WERI-Rb-1 (cell line): ENCODE measurements around the gene C5orf24.

Experiments used
- DNase-seq: peaks from one replicate; pipeline ENCODE4 v3.0.0-alpha.2; 2020
- H3K27ac ChIP-seq: fragments of 250-450 bp; sonication (Bioruptor Pico); 2 replicates; pipeline ENCODE4 v1.5.1; 2020; ENCODE audit warnings: mild to moderate bottlenecking, moderate library complexity
- H3K27me3 ChIP-seq: fragments of 250-450 bp; sonication (Bioruptor Pico); 2 replicates; pipeline ENCODE4 v1.5.1; 2021; ENCODE audit warnings: mild to moderate bottlenecking, low read depth, moderate library complexity; ENCODE audit not compliant: insufficient read depth, severe bottlenecking
- H3K36me3 ChIP-seq: fragments of 250-450 bp; sonication (Bioruptor Pico); 2 replicates; pipeline ENCODE4 v1.5.1; 2020; ENCODE audit warnings: mild to moderate bottlenecking, moderate library complexity
- H3K4me3 ChIP-seq: 2 replicates; pipeline ENCODE4 v1.5.1; 2011; ENCODE audit warnings: low read depth, mild to moderate bottlenecking, control low read depth, low read length
- H3K9me3 ChIP-seq: fragments of 250-450 bp; sonication (Bioruptor Pico); 2 replicates; pipeline ENCODE4 v1.5.1; 2021; ENCODE audit warnings: mild to moderate bottlenecking, moderate library complexity; ENCODE audit not compliant: severe bottlenecking
- CTCF ChIP-seq: IDR thresholded peaks from 2 replicates; pipeline ENCODE4 v1.5.1; 2011; ENCODE audit warnings: low read depth, mild to moderate bottlenecking, control low read depth, inconsistent platforms, low read length

C5orf24 gene

GRCh38 chr5:134893748-134894505 lies 48.2 kb downstream of the C5orf24 start:
- H3K9me3 ChIP-seq: no peaks in the 10 kb centered on the region
- H3K27ac ChIP-seq: no peak overlapping the region
- H3K4me3 ChIP-seq: no peak overlapping the region
- no peaks in the 10 kb centered on the region for H3K27me3 ChIP-seq
- DNase-seq: no peak
- TF ChIP-seq CTCF: no peak
- H3K36me3 ChIP-seq: peaks cover 26% of the 10 kb centered on the region

GRCh38 chr5:134902071-134902801 lies 56.5 kb downstream of the C5orf24 start:
- DNase-seq: peak; percentile 34
- Histone ChIP-seq H3K27me3 (no peaks in the 10 kb centered on the region), H3K4me3 (no peak overlapping the region), H3K27ac (peak overlapping the region; percentile 9), H3K36me3 (peaks cover 5% of the 10 kb centered on the region), H3K9me3 (no peaks in the 10 kb centered on the region)
- no peak for TF ChIP-seq CTCF

- peak within 1 kb of the TSS; percentile 94 for H3K4me3 ChIP-seq
- peak within 1 kb of the TSS; percentile 95 for H3K27ac ChIP-seq
- no peaks in the 10 kb centered on the region for H3K27me3 ChIP-seq
- peaks cover 3% of the 10 kb centered on the region; the same call in 1 of the 2 replicates for H3K36me3 ChIP-seq
- peak; percentile 93 for DNase-seq
- no peaks in the 10 kb centered on the region for H3K9me3 ChIP-seq
- TF ChIP-seq CTCF: peak; percentile 95
These were observed 59.0 kb downstream of the C5orf24 start, which contains the start of gene PCBD2 for GRCh38 chr5:134904610-134905245. Gene PCBD2, plus strand, starts transcription at chr5:134905131. Its CDS starts 9 bp downstream, at chr5:134905140.

- no peaks in the 10 kb centered on the region for H3K27me3 ChIP-seq
- peak overlapping the region; percentile 94 for H3K4me3 ChIP-seq
- H3K9me3 ChIP-seq: no peaks in the 10 kb centered on the region
- H3K27ac ChIP-seq: peak overlapping the region; percentile 95
- peak; percentile 51 for TF ChIP-seq CTCF
- H3K36me3 ChIP-seq: peaks cover 6% of the 10 kb centered on the region
- DNase-seq: no peak
These were observed 59.7 kb downstream of the C5orf24 start for GRCh38 chr5:134905246-134905996.

GRCh38 chr5:134906811-134907210 lies 61.0 kb downstream of the C5orf24 start:
- Histone ChIP-seq H3K36me3 (peaks cover 10% of the 10 kb centered on the region), H3K4me3 (no peak overlapping the region), H3K27me3 (no peaks in the 10 kb centered on the region), H3K27ac (no peak overlapping the region), H3K9me3 (no peaks in the 10 kb centered on the region)
- no peak for DNase-seq
- TF ChIP-seq CTCF: no peak
